NCI-H1930 (cell line): ENCODE results near the gene NDOR1.
A peak's percentile ranks its signal among the peaks of the same experiment; 100 is the strongest.

Experiments used
- DNase-seq, 2 experiments: peaks; one replicate each; lab custom pipeline; 2025; lab: John Stamatoyannopoulos, UW

The NDOR1 gene

DNA sequence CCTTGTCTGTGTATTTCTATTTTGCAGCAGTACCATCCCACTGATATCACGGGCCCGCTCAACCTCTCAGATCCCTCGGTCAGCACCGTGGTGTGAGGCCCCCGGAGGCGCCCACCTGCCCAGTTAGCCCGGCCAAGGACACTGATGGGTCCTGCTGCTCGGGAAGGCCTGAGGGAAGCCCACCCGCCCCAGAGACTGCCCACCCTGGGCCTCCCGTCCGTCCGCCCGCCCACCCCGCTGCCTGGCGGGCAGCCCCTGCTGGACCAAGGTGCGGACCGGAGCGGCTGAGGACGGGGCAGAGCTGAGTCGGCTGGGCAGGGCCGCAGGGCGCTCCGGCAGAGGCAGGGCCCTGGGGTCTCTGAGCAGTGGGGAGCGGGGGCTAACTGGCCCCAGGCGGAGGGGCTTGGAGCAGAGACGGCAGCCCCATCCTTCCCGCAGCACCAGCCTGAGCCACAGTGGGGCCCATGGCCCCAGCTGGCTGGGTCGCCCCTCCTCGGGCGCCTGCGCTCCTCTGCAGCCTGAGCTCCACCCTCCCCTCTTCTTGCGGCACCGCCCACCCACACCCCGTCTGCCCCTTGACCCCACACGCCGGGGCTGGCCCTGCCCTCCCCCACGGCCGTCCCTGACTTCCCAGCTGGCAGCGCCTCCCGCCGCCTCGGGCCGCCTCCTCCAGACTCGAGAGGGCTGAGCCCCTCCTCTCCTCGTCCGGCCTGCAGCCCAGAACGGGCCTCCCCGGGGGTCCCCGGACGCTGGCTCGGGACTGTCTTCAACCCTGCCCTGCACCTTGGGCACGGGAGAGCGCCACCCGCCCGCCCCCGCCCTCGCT, 37.5 kb upstream of the NDOR1 start:
- peak; percentile 58 to 63 for DNase-seq

DNA sequence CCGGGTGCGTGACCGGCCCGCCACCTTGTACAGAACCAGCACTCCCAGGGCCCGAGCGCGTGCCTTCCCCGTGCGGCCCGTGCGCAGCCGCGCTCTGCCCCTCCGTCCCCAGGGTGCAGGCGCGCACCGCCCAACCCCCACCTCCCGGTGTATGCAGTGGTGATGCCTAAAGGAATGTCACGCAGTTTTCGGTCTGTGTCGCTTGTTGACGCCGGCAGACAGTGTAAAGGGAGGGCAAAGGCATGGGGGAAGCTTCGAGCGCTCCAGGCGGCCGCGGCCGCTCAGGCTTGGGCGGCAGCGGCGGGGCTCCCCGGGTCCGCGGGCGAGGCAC, 37.0 kb upstream of the NDOR1 start:
- DNase-seq, result no peak

DNA sequence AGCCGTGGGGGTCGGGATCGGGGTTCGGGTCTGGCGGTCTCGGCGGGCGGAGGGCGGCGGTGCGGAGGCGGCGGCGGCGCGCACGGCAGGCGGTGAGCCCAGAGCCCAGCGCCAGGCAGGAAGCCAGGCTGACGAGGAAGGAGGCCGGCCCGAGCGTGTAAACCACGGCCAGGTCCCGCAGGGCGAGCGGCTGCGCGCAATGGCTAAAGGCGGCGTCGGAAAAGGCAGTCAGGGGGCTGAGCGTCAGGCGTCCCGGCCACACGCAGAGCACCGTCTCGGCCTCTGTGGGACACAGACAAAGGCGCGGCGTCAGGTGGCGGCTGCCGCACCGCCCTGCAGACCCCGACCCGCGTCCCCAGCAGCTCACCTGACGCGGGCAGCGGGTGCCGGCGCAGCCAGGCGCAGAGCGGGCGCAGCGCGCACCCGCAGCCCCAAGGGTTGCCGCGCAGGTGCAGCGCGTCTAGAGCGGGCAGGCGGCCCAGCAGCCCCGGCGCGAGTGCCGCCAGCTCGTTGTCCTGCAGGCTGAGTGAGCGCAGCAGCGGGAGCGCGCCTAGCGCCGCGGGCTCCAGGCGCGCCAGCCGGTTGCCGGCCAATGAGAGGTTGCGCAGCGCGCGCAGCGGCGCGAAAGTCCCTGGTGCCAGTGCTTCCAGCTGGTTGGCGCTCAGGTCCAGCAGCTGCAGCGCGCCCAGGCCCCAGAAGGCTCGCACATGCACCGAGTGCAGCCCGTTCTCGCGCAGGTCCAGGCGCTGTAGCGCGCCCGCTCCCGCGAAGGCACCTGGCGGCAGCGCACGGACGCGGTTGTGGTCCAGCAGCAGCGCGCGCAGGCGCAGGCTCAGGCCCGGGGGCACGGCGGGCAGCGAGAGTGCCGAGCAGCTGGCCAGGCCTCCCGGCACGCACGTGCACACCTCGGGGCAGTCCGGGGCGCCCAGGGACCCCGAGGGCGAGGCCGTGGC, 36.3 kb upstream of the NDOR1 start:
- DNase-seq, result peak; percentile 87 to 90

DNA sequence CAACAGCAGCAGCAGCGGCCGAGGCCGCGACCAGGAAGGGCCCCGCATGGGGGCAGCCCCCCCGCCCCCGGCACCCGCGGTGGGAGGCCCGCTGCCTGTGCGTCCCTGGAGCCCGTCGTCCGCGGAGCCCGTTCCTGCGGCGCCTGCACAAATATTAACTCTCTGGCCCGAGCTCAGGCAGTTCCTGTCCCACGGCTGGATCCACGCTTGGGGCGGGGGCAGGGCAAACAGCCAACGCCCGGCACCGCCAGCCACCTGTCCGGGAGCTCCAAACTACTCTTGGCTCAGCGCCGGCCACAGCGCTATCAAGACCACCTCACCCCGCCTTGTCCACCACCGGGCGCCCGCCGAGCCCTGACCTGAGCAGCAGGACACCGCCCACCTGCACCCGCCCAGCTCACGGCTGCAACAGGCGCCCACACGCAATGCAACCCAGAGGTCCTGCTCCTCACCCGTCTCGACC, 35.6 kb upstream of the NDOR1 start, which contains the start of gene LRRC26:
LRRC26 (minus strand) TSS at position 156 of the 463 bp plus-strand sequence; CDS start at position 48, 108 bp downstream.
- DNase-seq, result no peak

DNA sequence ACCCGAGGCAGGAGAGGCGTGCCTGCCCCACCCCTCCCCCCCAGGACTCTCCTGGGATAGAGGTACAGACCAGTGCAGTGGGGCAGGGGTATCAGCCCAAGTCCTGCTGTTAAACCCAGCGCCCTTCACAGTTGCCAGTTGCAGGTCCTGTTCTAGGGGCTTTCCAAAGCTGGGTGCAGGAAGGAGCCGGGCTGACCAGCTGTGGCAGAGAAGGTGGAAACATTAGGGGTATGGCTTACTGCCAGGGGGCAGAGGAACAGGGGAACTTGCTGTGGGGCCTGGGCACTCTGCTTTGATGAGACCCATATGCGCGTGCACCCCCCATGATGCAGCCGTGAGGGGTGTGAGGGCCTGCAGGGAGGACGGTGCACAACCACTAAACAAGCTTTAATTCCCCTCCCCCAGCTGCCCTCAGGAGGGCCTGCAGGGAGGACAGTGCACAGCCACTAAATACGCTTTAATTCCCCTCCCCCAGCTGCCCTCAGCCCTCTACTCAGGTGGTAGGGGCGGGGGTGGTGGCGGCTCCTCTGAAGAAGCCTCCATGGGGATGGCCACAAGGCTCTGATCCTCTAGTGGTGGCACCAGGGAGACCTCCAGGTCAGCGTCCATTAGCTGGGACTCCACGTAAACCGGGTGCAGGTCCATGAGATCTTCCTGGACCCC, 34.9 kb upstream of the NDOR1 start:
- no peak for DNase-seq

DNA sequence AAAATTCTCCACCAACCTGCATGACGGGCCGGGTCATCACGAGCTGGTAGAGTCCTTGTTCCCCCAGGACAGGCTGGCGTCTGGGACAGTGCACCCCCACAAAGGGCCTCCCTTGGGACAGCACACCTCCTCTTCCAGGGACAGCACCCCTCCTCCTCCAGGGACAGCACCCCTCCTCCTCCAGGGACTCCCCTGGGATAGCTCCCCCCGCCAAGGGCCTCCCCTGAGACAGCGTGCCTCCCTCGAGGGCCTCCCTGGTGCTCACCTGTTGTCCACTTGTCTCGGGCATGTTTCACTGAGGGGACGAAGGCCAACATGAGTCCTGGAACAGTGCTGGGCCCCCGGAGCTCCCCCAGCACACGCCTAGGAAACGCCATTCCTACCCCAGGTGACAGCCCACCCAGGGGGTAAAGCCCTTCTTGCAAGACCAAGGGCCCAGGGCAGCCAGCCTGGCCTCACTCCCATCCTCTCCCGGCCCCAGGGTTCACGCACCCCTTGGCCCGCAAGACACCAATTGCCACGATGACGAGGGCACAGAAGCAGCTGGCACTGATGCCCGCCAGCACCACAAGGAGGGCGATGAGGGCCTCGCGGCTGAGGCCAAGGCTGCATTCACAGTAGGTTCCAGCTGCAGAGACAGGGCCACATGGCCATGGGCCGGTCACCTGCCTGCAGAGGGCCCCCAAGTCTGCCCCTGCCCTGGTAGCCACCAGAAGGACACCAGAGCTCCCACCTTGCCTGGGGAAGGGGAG, 34.2 kb upstream of the NDOR1 start:
- DNase-seq, result no peak

DNA sequence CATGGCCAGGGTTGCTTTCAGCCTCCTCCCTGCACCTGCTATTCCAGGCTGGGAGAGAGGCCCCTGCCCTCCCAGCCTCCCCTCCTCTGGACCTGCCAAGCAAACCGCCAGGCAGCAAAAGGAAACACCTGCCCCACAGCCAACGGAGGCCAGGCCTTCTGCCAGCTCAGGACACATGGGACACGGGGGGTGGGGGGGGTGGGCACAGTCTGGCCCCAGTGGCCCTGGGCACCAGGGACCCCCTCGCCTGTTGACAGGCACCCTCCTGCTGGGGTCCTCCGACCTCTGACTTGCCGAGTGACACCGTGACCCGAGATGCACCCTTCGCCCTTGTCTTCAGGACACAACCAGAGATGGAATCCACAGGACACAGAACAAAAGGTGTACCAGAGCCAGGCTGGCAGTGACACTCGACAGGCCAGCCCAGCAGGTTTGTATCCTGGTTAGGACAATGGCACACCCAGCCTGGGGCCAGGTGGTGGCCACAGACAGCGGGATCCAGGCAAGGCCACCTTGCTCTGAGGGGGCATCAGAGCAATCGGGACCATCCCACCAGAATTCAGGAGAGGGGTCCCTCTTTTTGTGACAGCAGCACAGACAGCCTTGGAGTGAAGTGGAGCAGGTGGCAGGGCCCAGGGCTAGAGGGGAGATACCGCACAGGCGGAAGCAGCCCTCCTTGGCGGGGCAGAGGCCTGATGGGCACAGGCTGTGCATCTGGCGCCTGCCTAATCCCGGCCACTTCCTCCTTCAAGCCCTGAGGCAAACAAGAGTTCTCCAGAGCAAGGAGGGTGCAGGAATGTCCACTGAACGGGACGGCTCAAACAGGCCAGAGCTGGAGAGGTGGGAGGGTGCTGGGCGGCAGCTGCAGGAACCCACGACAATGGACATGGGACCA, 32.4 kb upstream of the NDOR1 start:
- DNase-seq, result no peak

DNA sequence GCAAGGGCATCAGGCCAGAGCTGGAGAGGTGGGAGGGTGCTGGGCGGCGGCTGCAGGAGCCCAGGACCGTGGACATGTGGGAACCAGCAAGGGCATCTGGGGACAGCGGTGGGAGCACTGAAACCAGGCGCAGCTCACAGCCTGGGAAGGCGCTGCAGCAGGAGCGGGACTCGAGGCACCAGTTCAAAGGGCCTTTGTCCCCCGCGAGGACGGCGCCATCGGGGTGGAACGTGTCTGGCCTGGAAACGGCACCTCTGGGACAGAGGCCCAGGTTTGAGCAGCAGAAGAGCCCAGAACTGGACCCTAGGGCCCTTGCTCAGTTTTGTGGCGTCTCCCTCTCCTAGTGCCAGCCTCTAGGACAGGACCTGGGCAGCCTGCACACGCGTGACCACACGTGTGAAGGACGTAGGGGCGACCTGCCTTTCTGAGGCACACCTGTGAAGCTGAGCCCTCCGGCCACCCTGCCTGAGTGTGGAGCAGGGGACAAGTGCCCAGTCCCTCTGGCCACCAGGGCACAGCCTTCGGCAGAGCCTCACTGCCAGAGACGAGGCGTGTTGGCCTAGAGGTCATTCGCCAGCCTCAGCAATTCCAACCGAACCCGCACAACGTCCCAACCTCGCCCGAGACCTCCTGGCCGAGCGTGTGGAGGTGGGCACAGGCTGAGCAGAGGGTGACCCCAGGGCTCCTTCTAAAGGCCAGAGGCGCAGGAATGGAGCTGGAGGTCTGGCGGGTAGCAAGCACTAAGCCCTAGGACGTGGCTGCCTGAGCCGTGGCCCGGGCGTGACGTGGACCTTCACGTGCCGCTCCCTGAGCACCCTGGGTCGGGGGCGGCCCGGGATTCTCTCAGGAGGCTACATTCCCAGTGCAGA, 31.5 kb upstream of the NDOR1 start:
- DNase-seq, result no peak

DNA sequence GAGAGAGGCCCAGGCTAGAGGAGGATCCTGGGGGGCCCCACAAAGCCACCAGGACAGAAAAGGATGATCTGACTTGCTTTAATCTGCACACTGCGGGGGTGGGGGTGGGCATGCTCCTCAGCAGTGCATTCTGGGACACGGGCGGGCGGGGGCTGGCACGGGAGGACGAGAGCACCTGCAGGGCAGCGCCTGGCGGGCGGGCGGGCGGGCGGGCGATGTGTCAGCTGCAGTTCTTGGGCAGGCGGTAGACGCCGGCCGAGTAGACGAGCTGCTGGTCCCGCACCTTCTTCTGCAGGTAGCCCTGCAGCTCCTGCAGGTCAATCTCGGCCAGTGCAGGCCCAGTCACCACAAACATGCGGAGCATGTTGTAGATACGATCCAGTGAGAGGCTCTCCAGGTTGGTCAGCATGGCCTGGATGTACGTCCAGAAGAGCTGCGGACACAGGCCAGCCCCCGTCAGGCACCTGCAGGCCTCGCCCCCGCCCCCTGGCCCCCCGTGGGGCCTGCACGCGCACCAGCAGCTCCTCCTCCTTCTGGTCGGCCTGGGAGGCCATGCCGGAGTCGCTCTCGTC, 30.7 kb upstream of the NDOR1 start:
- no peak for DNase-seq

DNA sequence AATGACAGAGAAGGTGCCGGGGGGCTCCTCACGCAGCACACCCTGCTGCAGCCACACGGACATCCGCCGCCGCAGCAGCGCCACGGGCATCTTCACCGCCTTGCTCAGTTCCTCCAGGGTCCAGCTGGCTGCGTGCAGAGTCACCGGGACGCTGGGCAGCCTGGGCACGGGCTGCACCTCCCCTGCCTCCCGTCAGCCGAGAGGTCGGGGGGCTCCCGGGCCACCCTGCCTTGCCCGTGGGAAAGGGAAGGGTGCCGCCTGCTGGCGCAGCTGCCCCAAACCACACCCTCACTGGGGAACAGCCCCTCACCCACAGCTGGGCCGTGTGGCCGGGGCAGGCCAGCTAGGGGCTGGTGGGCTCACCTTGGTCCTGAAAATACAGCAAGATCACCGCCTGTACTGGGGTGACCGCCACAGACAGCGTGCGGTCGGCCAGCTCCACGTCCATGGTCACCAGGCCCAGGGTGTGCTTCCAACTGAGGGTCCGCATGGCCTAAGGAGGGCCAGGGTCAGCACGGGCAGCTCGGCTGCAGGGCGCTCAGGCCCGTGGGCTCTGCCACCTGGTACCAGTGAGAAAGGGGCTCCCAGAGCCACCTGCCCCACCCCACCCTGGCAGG, 30.0 kb upstream of the NDOR1 start:
- peak in 1 of 2 experiments; percentile 15 for DNase-seq

DNA sequence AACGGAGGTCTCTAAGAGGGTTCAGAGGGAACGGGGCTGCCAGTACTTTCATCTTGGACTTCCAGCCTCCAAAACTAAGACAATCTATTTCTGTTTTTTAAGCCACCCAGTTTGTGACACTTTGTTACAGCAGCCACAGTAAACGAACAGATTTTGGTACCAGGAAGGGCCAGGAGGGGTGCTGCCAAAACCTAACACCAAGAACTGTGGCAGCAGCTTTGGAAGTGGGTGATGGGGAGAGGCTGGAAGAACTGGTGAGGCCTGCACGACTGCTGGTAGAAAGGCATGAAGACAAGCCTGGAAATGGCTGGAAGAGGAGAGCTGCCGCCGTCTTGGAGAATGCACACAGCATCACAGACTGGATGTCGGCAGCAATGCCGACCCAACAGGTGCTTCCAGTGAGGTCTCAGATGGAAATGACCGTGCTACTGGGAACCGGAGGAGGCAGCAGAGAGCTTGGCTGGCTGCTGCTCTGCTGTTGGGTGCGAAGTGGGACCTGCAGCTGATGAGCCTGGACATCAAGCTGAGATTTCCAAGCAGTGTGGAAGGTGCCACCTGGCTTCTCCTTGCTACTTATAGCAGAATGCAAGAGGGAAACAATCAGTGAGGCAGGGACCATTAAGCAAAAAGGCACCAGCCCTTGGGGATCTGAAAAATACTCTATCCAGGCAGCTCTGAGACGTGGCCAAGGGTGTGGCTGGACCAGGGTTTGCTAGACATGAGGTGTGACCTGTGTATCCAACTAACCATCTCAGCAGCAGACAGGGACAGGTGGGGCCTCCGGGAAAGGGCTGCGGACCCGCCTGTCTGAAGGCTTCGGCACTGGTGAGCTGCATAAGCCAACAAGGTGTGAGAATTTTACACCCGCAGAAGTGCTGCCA, 29.0 kb upstream of the NDOR1 start:
- DNase-seq, result peak; percentile 54 to 73

DNA sequence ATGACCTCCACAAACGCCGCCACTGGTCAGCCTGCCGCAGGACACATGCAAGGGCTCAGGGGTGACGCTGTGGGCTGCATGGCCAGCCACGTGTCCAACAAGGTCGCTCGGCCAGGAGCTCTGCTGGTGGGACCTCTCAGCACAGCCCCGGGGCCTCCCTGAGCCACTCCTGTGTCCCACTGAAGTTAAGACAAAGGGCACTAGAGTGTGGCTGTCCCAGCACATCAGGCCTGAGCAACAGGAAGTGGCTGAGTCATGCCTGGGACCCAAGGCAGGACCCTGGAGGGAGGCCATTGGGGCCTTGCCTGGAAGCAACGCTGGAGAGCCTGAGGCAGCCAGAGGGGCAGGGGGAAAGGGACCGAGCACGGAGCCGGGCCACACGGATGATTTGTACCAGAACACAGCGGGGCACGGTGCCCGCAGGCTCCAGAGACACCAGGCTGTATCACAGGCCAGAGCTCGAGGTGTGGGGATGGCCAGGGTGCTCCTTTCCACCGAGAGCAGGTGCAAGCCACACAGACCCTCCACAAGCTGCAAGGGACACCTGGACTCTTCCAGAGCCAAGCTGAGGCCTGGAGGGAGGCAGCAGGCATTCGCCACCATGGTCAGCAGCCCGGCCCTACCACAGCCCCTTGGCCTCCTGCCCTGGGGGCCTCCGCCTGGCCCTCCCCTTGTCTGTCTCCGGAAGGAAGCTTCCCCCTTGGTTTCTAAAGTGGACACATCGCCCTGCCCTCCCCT, 27.1 kb upstream of the NDOR1 start:
- DNase-seq, result no peak

DNA sequence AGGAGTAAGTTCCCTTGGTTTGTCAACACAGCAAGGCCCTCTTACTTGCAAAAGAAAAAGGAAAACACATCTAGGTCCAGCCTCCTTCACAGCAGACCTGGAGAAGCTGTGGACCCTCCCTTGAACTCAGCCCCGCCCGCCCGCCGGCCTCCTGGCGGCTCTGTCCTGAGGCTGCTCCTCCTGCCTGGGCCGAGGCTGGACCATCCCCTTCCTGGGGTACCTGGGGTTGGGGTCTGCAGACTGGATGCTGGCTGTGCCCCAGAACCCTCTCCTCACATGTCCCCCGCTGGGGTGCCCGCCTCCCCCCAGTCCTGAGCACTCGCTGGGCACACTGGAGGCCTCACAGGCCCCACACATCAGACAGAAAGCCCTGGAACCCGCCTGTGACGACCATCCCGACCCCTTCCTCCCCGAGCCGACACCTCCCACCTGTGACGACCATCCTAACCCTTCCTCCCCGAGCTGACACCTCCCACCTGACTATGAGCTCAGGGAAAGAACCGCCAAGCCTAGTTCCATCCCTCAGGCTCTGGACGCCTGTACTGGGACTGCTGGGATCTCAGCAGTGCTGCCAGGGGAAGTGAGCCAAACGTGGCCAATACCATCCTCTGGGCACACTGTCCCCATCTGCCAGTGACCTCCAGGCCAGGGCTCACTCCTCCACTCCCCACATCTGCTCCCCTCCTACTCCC, 26.4 kb upstream of the NDOR1 start:
- DNase-seq, result no peak

DNA sequence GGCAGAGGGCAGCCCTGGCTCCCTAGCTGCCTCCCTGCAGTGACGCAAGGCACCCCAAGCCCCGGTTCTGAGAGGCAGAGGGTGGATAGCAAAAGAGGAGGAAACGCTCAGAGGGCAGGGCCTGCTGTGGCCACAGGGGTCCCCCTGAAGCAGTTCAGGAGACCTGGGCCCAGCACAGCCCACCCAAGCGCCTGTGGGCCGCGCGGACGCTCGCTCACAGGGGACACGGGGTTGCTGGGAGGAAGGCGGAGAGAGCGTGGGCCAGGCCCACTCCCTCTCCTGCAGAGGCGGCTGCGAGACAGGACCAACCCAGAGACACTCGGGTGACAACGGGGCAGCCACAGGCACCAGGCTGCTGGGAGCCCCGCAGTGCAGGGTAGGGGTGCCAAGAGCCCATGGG, 25.7 kb upstream of the NDOR1 start:
- DNase-seq, result no peak

DNA sequence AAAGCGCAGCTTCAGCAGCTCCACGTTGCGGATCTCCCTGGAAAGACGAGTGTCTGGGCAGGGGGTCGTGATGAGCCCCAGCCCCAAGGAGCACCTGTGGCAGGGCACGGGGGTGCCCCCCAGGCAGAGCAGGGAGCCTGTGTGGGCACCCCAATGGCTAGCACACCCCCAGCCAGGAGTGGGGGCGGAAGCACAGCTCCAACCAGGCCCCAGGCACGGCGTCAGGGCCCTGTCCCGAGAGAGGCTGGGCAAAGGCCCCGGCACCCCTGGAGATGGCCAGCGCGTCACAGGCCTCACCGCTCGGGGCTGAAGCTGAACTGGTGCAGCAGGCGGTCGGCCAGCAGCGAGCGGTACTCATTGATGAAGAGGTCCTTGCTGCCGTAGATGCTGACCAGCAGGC, 25.0 kb upstream of the NDOR1 start:
- no peak for DNase-seq

DNA sequence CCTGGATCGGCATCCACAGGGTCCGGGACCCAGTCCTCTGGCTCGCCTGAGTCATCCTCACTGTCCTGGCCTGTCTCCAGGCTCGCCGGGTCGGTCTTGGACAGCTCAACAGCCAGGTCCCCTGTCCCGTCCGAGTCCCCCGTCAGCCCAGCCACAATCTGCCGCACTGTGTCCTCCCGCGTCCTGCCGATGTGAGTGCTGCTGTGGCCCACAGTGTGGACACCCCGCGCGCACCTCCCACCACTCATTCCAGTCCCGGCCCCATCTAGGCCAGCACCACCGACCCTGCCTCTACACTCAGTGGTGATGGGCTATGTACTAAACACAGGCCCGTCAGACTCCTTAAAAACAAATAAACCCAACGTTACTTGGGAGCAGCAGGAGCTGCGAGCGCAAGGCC, 23.8 kb upstream of the NDOR1 start:
- DNase-seq, result no peak
